Stromal cell of bone marrow (primary cell): ENCODE measurements around the gene HSDL2.
"Not testable (repeated sequence)": the region's sequence is repeated elsewhere in the genome, so short reads cannot be mapped to it uniquely, and the experiment has no call there.

Experiments
- DNase-seq: peaks from one replicate; pipeline ENCODE4 v3.0.0-alpha.2; 2012; ENCODE audit warnings: low read depth

The HSDL2 gene

GRCh38 chr9:112396872-112397271 lies 17.0 kb downstream of the HSDL2 start:
- no peak for DNase-seq

DNA sequence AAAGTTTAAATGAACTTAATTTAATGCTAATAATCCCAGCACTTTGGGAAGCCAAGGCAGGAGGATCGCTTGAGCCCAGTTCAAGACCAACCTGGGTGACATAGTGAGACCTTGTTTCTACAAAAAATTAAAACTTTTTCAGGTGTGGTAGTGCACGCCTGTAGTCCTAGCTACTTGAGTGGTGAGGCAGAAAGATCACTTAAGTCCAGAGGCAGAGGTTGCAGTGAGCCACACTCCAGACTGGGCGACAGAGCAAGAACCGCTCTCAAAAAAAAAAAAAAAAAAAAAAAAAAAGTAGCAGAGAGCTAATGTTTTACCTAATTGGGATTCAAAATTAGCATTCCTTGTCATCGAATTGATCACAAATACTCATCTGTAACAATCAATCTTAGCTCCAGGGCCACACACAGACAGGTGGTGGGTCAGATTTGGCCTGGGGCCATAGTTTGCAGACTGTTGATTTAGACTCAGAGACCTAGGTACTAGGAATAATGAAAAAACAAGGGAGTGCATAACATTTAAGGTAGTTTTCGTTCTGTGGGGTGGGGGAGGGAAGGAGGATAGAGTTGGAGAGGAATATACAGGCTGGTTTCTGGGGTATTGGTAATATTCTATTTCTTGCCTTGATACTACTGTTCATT lies 21.4 kb downstream of the HSDL2 start:
- DNase-seq = no peak

GRCh38 chr9:112403614-112404201 lies 23.8 kb downstream of the HSDL2 start:
- DNase-seq = no peak

- no peak for DNase-seq
Observed at GRCh38 chr9:112404508-112404932, 24.6 kb downstream of the HSDL2 start.

GRCh38 chr9:112408275-112408674 lies 28.4 kb downstream of the HSDL2 start:
- no peak for DNase-seq

DNA sequence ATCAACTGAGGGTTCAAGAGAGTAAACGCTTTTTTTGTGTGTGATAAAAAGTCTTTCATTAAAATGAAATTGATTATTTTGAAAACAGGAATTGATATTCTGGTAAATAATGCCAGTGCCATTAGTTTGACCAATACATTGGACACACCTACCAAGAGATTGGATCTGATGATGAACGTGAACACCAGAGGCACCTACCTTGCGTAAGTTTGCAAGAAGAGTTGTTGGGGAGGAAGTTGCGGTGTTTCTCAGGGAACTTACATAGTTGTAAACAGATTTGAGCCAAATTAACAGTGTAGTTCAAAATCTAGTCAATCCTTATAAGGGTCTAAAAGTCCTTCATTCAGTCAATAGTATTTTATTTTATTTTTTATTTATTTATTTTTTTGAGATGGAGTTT lies 28.9 kb downstream of the HSDL2 start:
- no peak for DNase-seq

GRCh38 chr9:112409758-112410157 lies 29.9 kb downstream of the HSDL2 start:
- DNase-seq = no peak

DNA sequence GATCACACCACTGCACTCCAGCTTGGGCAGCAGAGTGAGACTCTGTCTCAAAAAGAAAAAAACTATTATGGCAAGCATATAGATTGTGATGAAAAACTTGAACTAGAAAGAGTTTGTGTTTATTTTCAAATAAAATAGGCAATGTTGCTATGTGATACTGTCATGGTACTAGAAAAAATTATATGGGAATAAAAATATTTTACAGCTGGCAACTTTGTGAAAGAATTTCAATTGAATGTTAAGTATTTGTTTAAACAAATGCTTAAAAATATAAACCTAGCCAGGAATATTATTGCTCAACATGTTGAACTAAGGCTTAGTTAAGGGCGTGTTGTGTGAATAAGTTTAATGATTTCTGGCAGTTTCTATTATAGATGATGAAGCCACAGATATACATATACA lies 31.7 kb downstream of the HSDL2 start:
- DNase-seq = peak; percentile 6

GRCh38 chr9:112413728-112414127 lies 33.8 kb downstream of the HSDL2 start:
- DNase-seq = not testable (repeated sequence)

DNA sequence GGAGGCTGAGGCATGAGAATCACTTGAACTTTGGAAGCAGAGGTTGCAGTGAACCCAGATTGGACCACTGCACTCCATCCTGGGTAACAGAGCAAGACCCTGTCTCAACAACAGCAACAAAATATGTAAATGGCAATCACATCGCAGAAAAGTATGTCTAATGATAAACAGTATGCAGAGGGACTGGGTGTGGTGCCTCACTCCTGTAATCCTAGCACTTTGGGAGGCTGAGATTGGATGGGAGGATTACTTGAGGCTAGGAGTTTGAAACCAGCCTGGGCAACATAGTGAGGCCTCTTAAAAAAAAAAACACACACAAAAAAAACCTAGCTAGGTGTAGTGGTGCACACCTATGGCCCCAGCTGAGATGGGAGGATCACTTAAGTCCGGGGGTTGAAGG lies 40.3 kb downstream of the HSDL2 start:
- DNase-seq = no peak

- no peak for DNase-seq
Observed at GRCh38 chr9:112421771-112422222, 41.9 kb downstream of the HSDL2 start.

- no peak for DNase-seq
Observed at GRCh38 chr9:112422417-112423148, 42.7 kb downstream of the HSDL2 start.

DNA sequence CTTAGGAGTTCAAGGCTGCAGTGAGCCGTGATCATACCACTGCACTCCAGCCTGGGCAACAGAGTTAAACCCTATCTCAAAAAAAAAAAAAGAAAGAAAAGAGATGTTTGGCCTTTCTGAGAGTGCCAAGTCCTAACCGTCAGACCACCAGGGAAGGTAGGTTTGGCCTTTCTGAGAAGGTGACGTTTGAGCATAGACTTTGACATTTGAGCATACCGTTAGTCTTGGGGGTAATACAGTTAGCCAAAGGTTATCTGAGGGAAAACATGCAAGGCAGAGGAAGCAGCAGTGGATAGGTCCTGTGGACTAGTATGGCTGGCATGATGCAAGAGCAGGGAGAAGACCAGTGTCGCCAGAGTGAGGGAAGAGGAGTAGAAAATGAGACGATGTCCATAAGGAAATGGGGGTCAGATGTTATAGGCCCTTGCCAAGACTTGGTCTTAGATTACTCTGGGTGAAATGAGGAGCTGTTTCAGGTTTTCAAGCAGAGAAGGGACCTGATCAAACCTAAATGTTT lies 50.2 kb downstream of the HSDL2 start:
- DNase-seq = no peak

- no peak for DNase-seq
Observed at GRCh38 chr9:112433499-112434392, 53.8 kb downstream of the HSDL2 start.

DNA sequence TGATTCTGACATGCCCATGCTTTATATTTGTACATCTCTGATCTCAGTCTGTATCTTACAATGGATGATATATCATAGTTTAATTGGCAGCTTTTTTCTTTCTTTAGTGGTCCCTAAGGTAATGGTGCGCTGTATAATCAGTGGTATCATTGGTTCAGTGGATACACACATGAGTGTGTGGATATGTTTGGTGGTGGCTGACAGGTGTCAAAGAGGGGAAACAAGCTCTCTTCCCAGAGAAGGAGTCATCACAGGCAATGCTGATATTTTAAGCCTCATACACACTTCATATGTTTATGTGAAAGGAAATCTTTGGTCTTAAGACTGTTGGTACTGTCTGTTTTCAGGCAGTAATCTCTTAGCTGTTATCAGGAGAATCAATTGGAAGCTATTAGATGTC lies 54.6 kb downstream of the HSDL2 start:
- no peak for DNase-seq

DNA sequence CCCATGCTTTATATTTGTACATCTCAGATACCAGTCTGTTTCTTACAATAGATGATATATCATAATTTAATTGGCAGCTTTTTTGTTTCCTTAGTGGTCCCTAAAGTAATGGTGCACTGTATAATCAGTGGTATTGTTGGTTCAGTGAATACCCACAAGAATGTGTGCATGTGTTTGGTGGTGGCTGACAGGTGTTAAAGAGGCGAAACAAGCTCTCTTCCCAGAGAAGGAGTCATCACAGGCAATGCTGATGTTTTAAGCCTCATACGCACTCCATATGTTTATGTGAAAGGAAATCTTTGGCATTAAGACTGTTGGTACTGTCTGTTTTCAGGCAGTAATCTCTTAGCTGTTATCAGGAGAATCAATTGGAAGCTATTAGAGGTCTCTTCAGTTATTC lies 57.5 kb downstream of the HSDL2 start:
- DNase-seq = no peak

DNA sequence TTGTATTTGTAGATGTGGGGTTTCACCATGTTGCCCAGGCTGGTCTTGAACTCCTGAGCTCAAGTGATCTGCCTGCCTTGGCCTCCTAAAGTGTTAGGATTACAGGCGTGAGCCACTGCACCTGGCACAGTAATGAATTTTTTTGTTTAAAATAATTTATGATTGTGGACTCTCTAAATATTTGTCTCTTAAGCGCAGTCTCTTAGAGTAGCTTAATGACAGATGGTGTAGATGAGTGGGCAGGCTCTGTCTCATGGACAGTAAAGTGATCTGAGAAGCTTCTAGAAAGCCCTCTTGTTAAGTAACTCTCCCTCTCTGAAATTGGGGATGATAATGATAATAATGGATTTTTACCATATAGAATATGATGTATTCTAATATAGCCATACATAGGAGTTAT lies 59.3 kb downstream of the HSDL2 start:
- no peak for DNase-seq

DNA sequence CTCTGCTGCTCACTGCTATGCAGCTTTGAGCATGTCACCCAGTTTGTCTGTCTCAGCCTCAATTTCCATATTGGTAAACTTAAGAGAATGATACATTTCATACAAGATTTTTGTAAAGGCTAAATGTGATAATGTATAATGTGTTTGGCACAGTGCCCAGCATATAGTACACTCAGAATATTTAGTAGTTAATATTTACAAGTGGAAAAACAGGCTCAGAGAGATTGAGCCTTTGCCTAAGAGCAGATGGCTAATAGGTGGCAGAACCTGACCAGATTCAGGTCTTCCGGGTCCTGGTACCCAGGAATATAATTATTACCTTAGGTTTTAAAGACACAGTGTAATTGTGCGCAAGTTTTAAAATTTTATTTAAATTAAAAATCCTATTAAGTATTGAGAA lies 59.9 kb downstream of the HSDL2 start:
- no peak for DNase-seq

- peak; percentile 1 for DNase-seq
Observed at GRCh38 chr9:112443200-112443599, 63.3 kb downstream of the HSDL2 start.

- no peak for DNase-seq
Observed at GRCh38 chr9:112443636-112444035, 63.7 kb downstream of the HSDL2 start.

GRCh38 chr9:112445196-112445595 lies 65.3 kb downstream of the HSDL2 start:
- DNase-seq = no peak

DNA sequence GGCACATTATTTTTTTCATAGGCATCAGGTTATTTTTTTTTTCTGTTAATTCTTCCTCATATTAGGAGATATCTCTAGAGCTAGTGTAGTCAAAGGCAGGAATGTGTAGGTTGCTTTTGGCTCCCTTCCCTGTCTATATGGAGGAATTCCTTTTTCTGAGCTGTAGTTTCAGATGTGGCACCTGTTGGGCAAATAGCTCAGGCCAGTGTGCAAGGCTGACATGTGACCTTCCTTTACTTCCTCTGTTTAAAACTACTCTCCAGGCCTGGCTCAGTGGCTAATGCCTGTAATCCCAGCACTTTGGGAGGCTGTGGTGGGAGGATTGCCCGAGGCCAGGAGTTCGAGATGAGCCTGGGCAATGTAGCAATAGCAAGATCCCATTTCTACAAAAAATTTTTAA lies 66.2 kb downstream of the HSDL2 start:
- DNase-seq = no peak
